K562 (cell line): Measurements from ENCODE around the gene CEP57. TPM values are rescaled to one million over a fixed set of nuclear protein-coding genes. Genes with fewer than 3 reads are reported as not detected.
A peak's percentile ranks its signal among the peaks of the same experiment; 100 is the strongest.

ENCODE experiments used
- CBX2 ChIP-seq: fragments of 200-600 bp; sonication (generic); IDR thresholded peaks from one replicate; pipeline ENCODE4 v1.6.1; 2012; ENCODE audit warnings: mild to moderate bottlenecking, low read length, inconsistent platforms; ENCODE audit not compliant: insufficient read depth, poor library complexity, severe bottlenecking
- ELF1 ChIP-seq: fragments of 200-800 bp; sonication (Bioruptor generic); IDR thresholded peaks from 2 replicates; pipeline ENCODE4 v1.6.1; 2016; ENCODE audit warnings: missing genetic modification characterization, missing compliant biosample characterization
- HNRNPUL1 ChIP-seq: fragments of 200-400 bp; formaldehyde crosslinking; IDR thresholded peaks from 2 replicates; pipeline ENCODE4 v1.6.1; 2017; ENCODE audit warnings: low read length
- MTA3 ChIP-seq: fragments of 450-650 bp; formaldehyde crosslinking; IDR thresholded peaks from 2 replicates; pipeline ENCODE4 v1.6.1; 2017; ENCODE audit warnings: mild to moderate bottlenecking, borderline replicate concordance
- NR2C1 ChIP-seq, 2 experiments: fragments of 450-650 bp; IDR thresholded peaks; 2 replicates each; pipeline ENCODE4 v1.6.1; 2017; ENCODE audit warnings: mild to moderate bottlenecking in 2 of 2, antibody characterized with exemption in 1 of 2, inconsistent platforms in 1 of 2, missing compliant biosample characterization in 1 of 2, missing genetic modification characterization in 1 of 2
- ZFX ChIP-seq: sonication (generic); formaldehyde crosslinking; IDR thresholded peaks from 2 replicates; pipeline ENCODE4 v1.8.0; 2022; ENCODE audit warnings: mild to moderate bottlenecking, missing genetic modification reagents, moderate library complexity
- ZNF586 ChIP-seq: fragments of 450-650 bp; formaldehyde crosslinking; conservative IDR thresholded peaks from 2 replicates; pipeline ENCODE4 v1.4.0; 2020; ENCODE audit warnings: mild to moderate bottlenecking, moderate library complexity
- polyA plus RNA-seq, 8 experiments: library from polyadenylated mRNA; depleted of rRNA in 4 of 8; stranded (reverse) in 5 of 8; unstranded in 3 of 8; fragments of >200 nt; fragmentation: Nextera tagmentation in 2 of 8; fragmentation: Illumina TruSeq in 1 of 8; extraction: Ambion mirVana in 2 of 8; extraction: Trizol in 1 of 8; gene quantifications; 2 replicates each; pipeline versions ENCODE4 v1.2.1 to v1.2.3, GENCODE V29; 2011 to 2014; ENCODE audit warnings: inconsistent platforms in 1 of 8, missing spikeins in 1 of 8
- total RNA-seq, 7 experiments: library from RNA; depleted of rRNA in 6 of 7; stranded (reverse); fragments of >200 nt in 6 of 7; fragmentation: Illumina TruSeq in 2 of 7; extraction: Trizol in 2 of 7; gene quantifications; 2 replicates each; pipeline versions ENCODE4 v1.2.1 to v1.2.3, GENCODE V29; 2011 to 2021; ENCODE audit warnings: low replicate concordance in 1 of 7
- TF ChIP-seq, protein P1 (sequence below): fragments of 250-450 bp; sonication (Bioruptor Pico); IDR thresholded peaks from 2 replicates; pipeline ENCODE4 v1.4.0; 2020
- TF ChIP-seq, protein P2 (sequence below): fragments of 450-650 bp; IDR thresholded peaks from 2 replicates; pipeline ENCODE4 v1.6.1; 2018; ENCODE audit not compliant: partially characterized antibody
- TF ChIP-seq, protein P3 (sequence below), 2 experiments: fragments of 450-650 bp; IDR thresholded peaks; 2 replicates each; pipeline ENCODE4 v1.6.1; 2016; ENCODE audit warnings: mild to moderate bottlenecking in 2 of 2, borderline replicate concordance in 1 of 2, low read depth in 1 of 2, moderate library complexity in 1 of 2
- TF ChIP-seq, protein P4 (sequence below), 2 experiments: fragments of 450-650 bp in 1 of 2; sonication (generic) in 1 of 2; formaldehyde crosslinking; conservative IDR thresholded peaks; 2 replicates each; pipeline versions ENCODE4 v1.4.0 to v1.8.1; 2020 to 2022; ENCODE audit warnings: mild to moderate bottlenecking in 1 of 2, missing genetic modification reagents in 1 of 2

CEP57 gene
- total and polyA plus RNA-seq, 9 of the 15 experiments (the other 6 are each of a cell fraction or from before 2014, with no cell fraction given), result 25.1 to 88.1 (median 65.2) TPM

- TF ChIP-seq, protein P1, sequence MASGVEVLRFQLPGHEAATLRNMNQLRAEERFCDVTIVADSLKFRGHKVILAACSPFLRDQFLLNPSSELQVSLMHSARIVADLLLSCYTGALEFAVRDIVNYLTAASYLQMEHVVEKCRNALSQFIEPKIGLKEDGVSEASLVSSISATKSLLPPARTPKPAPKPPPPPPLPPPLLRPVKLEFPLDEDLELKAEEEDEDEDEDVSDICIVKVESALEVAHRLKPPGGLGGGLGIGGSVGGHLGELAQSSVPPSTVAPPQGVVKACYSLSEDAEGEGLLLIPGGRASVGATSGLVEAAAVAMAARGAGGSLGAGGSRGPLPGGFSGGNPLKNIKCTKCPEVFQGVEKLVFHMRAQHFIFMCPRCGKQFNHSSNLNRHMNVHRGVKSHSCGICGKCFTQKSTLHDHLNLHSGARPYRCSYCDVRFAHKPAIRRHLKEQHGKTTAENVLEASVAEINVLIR, result peak; percentile 94
- TF ChIP-seq CBX2, result no peak
- peak; percentile 52 for TF ChIP-seq NR2C1 (IDR thresholded peaks at IDR 0.05)
- TF ChIP-seq NR2C1 (tag; IDR thresholded peaks at IDR 0.05), result no peak; the same call in 1 of the 2 replicates
- TF ChIP-seq, protein P2, sequence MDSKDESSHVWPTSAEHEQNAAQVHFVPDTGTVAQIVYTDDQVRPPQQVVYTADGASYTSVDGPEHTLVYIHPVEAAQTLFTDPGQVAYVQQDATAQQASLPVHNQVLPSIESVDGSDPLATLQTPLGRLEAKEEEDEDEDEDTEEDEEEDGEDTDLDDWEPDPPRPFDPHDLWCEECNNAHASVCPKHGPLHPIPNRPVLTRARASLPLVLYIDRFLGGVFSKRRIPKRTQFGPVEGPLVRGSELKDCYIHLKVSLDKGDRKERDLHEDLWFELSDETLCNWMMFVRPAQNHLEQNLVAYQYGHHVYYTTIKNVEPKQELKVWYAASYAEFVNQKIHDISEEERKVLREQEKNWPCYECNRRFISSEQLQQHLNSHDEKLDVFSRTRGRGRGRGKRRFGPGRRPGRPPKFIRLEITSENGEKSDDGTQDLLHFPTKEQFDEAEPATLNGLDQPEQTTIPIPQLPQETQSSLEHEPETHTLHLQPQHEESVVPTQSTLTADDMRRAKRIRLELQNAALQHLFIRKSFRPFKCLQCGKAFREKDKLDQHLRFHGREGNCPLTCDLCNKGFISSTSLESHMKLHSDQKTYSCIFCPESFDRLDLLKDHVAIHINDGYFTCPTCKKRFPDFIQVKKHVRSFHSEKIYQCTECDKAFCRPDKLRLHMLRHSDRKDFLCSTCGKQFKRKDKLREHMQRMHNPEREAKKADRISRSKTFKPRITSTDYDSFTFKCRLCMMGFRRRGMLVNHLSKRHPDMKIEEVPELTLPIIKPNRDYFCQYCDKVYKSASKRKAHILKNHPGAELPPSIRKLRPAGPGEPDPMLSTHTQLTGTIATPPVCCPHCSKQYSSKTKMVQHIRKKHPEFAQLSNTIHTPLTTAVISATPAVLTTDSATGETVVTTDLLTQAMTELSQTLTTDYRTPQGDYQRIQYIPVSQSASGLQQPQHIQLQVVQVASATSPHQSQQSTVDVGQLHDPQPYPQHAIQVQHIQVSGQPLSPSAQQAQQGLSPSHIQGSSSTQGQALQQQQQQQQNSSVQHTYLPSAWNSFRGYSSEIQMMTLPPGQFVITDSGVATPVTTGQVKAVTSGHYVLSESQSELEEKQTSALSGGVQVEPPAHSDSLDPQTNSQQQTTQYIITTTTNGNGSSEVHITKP, result no peak
- TF ChIP-seq, protein P3, sequence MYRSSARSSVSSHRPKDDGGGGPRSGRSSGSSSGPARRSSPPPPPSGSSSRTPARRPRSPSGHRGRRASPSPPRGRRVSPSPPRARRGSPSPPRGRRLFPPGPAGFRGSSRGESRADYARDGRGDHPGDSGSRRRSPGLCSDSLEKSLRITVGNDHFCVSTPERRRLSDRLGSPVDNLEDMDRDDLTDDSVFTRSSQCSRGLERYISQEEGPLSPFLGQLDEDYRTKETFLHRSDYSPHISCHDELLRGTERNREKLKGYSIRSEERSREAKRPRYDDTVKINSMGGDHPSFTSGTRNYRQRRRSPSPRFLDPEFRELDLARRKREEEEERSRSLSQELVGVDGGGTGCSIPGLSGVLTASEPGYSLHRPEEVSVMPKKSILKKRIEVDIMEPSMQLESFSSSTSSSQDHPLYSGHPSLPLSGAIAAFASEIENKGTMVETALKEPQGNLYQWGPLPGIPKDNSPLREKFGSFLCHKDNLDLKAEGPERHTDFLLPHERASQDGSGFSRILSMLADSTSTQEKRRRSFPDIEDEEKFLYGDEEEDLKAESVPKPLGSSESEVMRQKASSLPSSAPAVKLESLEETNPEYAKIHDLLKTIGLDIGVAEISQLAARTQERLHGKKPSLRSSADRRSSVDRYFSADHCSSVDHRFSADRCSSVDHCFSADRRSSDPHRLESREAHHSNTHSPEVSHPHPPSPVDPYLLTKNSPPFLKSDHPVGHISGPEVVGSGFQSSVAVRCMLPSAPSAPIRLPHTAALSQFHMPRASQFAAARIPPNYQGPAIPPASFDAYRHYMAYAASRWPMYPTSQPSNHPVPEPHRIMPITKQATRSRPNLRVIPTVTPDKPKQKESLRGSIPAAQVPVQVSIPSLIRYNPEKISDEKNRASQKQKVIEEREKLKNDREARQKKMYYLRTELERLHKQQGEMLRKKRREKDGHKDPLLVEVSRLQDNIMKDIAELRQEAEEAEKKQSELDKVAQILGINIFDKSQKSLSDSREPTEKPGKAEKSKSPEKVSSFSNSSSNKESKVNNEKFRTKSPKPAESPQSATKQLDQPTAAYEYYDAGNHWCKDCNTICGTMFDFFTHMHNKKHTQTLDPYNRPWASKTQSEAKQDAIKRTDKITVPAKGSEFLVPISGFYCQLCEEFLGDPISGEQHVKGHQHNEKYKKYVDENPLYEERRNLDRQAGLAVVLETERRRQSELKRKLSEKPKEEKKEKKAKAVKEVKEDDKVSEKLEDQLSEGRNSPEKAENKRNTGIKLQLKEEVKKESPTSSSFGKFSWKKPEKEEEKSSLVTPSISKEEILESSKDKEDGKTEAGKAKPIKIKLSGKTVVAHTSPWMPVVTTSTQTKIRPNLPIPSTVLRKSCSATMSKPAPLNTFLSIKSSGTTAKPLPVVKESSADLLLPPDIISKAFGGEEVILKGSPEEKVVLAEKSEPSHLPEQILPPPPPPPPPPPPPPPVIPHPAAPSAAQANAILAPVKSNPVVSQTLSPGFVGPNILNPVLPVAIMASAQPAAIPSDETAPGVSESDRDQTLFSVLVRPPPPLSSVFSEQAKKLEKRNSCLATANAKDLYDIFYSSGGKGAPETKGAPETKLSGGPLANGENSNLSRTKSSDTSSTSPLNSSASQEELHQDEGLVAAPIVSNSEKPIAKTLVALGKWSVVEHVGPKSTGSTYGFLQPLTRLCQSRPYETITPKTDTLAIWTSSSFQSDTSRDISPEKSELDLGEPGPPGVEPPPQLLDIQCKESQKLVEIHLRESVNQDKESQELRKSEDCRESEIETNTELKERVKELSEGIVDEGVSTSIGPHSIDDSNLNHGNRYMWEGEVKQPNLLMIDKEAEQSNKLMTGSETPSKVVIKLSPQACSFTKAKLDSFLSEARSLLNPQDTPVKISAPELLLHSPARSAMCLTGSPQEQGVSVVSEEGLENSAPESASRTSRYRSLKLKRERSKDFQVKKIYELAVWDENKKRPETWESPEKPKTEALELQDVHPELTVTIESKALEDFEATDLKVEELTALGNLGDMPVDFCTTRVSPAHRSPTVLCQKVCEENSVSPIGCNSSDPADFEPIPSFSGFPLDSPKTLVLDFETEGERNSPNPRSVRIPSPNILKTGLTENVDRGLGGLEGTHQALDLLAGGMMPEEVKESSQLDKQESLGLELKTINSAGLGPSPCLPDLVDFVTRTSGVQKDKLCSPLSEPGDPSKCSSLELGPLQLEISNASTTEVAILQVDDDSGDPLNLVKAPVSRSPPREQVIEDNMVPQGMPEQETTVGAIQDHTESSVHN (IDR thresholded peaks at IDR 0.05; ENCODE audit: borderline replicate concordance in 1 of 2, low read depth in 1 of 2), result 0 out of 4 replicates have a peak, but pooled peaks of 1 of the 2 experiments have one; percentile 15
- TF ChIP-seq, protein P4, sequence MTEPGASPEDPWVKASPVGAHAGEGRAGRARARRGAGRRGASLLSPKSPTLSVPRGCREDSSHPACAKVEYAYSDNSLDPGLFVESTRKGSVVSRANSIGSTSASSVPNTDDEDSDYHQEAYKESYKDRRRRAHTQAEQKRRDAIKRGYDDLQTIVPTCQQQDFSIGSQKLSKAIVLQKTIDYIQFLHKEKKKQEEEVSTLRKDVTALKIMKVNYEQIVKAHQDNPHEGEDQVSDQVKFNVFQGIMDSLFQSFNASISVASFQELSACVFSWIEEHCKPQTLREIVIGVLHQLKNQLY (CRISPR knock-in tag; conservative IDR thresholded peaks at IDR 0.05), result 0 out of 4 replicates have a peak, but pooled peaks of 1 of the 2 experiments have one; percentile 51
- TF ChIP-seq ZFX (CRISPR knock-in tag), result peak; percentile 92
- TF ChIP-seq HNRNPUL1, result no peak
- no peak for TF ChIP-seq MTA3
- no peak for TF ChIP-seq ELF1
- TF ChIP-seq ZNF586 (CRISPR knock-in tag), result no peak
Measured at GRCh38 chr11:95790123-95790932, at the start of gene CEP57 (continued).
